Left ventricle myocardium inferior (tissue), 1 donor: ENCODE measurements around the gene STARD3. TPM values are rescaled to one million over a fixed set of nuclear protein-coding genes. Genes with fewer than 3 reads are reported as not detected.

Experiments used
- DNase-seq: peaks from one replicate; pipeline ENCODE4 v3.0.0-alpha.2; 2020
- H3K27ac ChIP-seq: fragments of 200-600 bp; replicated peaks from 2 replicates; pipeline ENCODE4 v1.8.0; 2021
- H3K27me3 ChIP-seq: fragments of 200-600 bp; 2 replicates; pipeline ENCODE4 v1.8.0; 2021; ENCODE audit warnings: low read depth
- H3K36me3 ChIP-seq: fragments of 200-600 bp; 2 replicates; pipeline ENCODE4 v1.8.0; 2021
- H3K4me1 ChIP-seq: fragments of 200-600 bp; 2 replicates; pipeline ENCODE4 v1.8.0; 2021
- H3K4me3 ChIP-seq: fragments of 200-600 bp; 2 replicates; pipeline ENCODE4 v1.8.0; 2021; ENCODE audit warnings: mild to moderate bottlenecking, moderate library complexity
- H3K9me3 ChIP-seq: fragments of 200-600 bp; replicated peaks from 2 replicates; pipeline ENCODE4 v1.8.0; 2021
- intact Hi-C: fragments of 100-400 bp; cut with micrococcal nuclease; formaldehyde crosslinking; loops from one replicate; pipeline ENCODE4 v1.11.0; 2022
- total RNA-seq: library from RNA; stranded (reverse); fragmentation: NEBNext Ultra II Directional; extraction: Animal tissue kit (Norgen Biotek cat#: 25700); gene quantifications from one replicate; pipeline ENCODE4 v1.2.1, GENCODE V29; 2021
- TF ChIP-seq, protein P1 (sequence below): fragments of 200-600 bp; IDR thresholded peaks from 2 replicates; pipeline ENCODE4 v1.8.0; 2021; ENCODE audit warnings: antibody characterized with exemption, mild to moderate bottlenecking, borderline replicate concordance
- donor health status: DM: no; HTN: yes; CAD: no; lungs with severe emphysema.

Gene STARD3
- total RNA-seq, 1 donor from 2014 or later, result 15.7 TPM

DNA sequence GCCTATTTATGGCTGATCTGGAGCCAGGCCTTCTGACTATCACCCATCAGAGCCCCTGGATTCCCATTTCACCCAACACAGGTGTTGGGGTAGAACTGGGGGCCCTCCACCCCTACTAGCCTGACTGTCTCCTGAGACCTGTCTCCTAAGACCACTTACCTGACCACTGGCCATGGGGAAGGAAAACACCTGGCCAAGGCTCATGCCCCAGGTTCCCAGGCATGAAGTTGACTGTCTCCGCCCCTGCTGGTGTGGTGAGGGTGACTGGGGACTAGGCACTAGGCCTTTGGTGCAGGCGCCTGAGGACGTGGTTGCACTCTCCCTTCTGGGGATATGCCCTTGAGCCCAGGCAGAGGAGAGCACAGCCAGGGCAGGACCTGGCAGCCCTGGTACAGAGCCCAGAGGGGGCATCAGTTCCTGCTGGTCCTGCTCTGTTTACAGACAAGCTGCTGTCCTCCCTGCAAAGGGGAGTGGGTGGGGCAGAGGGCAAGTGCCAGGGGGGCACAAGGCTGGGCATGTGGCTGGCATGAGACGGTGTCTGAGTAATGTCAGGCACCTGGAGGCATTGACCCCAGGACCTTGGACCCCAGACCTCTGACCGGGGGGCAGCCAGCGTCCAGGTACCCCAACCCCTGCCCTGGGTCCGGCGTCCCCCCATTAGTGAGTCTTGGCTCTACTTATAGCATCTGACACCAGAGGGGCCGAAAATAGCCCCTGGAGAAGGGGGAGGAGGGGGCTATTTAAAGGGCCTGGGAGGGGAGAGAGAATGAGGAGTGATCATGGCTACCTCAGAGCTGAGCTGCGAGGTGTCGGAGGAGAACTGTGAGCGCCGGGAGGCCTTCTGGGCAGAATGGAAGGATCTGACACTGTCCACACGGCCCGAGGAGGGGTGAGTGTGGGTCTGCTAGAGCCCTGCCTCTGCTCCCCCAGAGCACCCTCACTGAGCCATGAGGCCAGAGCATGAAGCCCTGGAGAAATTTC, 27.9 kb downstream of the STARD3 start, which contains the start of gene TCAP:
Gene TCAP, plus strand, starts transcription at position 769 of the 981 bp plus-strand sequence. Its CDS starts 11 bp downstream, at position 780.
- peaks cover 97% of the 10 kb centered on the region for H3K4me1 ChIP-seq
- no peaks in the 10 kb centered on the region for H3K9me3 ChIP-seq
- peak; percentile 69 for DNase-seq

DNA sequence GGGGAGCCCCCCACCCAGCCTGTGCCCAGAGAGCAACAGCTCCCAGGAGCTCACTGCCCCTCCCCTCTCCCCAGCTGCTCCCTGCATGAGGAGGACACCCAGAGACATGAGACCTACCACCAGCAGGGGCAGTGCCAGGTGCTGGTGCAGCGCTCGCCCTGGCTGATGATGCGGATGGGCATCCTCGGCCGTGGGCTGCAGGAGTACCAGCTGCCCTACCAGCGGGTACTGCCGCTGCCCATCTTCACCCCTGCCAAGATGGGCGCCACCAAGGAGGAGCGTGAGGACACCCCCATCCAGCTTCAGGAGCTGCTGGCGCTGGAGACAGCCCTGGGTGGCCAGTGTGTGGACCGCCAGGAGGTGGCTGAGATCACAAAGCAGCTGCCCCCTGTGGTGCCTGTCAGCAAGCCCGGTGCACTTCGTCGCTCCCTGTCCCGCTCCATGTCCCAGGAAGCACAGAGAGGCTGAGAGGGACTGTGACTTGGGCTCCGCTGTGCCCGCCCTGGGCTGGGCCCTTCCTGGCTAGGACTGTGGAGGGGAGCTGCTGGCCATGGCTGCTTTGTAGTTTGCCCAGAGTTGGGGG, 28.8 kb downstream of the STARD3 start:
- H3K4me3 ChIP-seq, result peak overlapping the region; percentile 76
- TF ChIP-seq, protein P1, sequence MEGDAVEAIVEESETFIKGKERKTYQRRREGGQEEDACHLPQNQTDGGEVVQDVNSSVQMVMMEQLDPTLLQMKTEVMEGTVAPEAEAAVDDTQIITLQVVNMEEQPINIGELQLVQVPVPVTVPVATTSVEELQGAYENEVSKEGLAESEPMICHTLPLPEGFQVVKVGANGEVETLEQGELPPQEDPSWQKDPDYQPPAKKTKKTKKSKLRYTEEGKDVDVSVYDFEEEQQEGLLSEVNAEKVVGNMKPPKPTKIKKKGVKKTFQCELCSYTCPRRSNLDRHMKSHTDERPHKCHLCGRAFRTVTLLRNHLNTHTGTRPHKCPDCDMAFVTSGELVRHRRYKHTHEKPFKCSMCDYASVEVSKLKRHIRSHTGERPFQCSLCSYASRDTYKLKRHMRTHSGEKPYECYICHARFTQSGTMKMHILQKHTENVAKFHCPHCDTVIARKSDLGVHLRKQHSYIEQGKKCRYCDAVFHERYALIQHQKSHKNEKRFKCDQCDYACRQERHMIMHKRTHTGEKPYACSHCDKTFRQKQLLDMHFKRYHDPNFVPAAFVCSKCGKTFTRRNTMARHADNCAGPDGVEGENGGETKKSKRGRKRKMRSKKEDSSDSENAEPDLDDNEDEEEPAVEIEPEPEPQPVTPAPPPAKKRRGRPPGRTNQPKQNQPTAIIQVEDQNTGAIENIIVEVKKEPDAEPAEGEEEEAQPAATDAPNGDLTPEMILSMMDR, result peak; percentile 17
- H3K36me3 ChIP-seq, result peaks cover 2% of the 10 kb centered on the region
- peaks cover 42% of the 10 kb centered on the region for H3K27me3 ChIP-seq
- no peak for DNase-seq
- H3K9me3 ChIP-seq, result no peaks in the 10 kb centered on the region
- peaks cover 97% of the 10 kb centered on the region for H3K4me1 ChIP-seq
- H3K27ac ChIP-seq, result peak overlapping the region; percentile 97
- intact Hi-C loops, result no loop called here

More for the DNA sequence above, 27.9 kb downstream of the STARD3 start, which contains the start of gene TCAP:
- intact Hi-C loops, result no loop called here
- TF ChIP-seq, protein P1, result peak; percentile 8
- H3K27ac ChIP-seq, result peak within 1 kb of the TSS; percentile 97
- peaks cover 35% of the 10 kb centered on the region for H3K27me3 ChIP-seq
- H3K4me3 ChIP-seq, result peak within 1 kb of the TSS; percentile 76
- H3K36me3 ChIP-seq, result peaks cover 3% of the 10 kb centered on the region

DNA sequence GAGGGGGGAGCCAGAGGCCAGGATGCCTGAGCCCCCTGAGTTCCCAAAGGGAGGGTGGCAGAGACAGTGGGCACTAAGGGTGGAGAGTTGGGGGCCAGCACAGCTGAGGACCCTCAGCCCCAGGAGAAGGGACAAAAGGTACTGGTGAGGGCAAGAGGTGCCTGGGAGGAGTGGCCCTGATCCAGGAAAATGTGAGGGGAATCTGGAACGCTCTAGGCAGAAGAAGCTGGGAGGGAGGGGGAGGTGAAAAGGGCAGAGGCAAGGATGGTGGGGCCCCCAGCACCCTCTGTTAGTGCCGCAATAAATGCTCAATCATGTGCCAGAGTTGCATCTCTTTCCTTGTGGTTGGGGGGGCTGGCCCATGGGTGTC, 29.3 kb downstream of the STARD3 start:
- peaks cover 42% of the 10 kb centered on the region for H3K27me3 ChIP-seq
- H3K4me3 ChIP-seq, result peak overlapping the region; percentile 76

DNA sequence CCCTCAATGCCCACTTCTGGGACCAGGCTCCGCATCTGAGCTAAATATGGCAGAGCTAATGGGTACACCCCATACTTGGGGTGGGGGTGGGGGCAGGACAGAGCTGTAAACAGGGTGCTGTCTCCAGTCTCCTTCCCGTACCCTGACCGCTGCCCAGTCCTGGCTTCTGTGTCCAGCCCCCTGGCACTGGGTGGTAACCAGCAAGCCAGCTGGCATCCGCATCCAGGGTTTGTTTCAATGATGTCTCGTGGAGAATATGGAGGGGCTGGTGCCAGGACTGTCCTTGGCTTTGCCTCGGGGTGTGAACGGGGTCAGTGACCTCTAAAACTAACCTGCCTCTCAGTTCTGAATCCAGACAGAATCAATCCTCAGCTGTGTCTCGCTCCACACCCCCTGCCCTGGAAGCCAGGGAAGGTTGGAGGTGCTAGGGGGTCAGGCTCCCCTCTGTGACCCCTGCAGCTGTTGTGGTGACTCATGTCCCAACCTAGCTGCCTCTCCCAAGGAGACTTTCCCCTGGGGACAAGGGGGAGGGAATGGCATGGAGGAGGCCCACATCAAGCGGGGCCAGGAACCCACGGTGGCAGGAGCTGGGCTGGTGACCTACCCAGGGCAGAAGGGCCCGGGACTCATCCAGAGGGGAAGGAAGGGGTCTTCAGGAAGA, 29.8 kb downstream of the STARD3 start:
- peak overlapping the region; percentile 76 for H3K4me3 ChIP-seq
- no peaks in the 10 kb centered on the region for H3K9me3 ChIP-seq
- peak; percentile 85 for DNase-seq
- H3K27ac ChIP-seq, result peak overlapping the region; percentile 97
- peaks cover 97% of the 10 kb centered on the region for H3K4me1 ChIP-seq
- TF ChIP-seq, protein P1, result no peak
- intact Hi-C loops, result no loop called here
- no peaks in the 10 kb centered on the region for H3K36me3 ChIP-seq
- peaks cover 42% of the 10 kb centered on the region for H3K27me3 ChIP-seq

More for the DNA sequence above, 29.3 kb downstream of the STARD3 start:
- intact Hi-C loops, result no loop called here
- DNase-seq, result peak; percentile 32
- Histone ChIP-seq H3K36me3 (no peaks in the 10 kb centered on the region), H3K4me1 (peaks cover 97% of the 10 kb centered on the region), H3K9me3 (no peaks in the 10 kb centered on the region), H3K27ac (peak overlapping the region; percentile 97)
- TF ChIP-seq, protein P1, result no peak

DNA sequence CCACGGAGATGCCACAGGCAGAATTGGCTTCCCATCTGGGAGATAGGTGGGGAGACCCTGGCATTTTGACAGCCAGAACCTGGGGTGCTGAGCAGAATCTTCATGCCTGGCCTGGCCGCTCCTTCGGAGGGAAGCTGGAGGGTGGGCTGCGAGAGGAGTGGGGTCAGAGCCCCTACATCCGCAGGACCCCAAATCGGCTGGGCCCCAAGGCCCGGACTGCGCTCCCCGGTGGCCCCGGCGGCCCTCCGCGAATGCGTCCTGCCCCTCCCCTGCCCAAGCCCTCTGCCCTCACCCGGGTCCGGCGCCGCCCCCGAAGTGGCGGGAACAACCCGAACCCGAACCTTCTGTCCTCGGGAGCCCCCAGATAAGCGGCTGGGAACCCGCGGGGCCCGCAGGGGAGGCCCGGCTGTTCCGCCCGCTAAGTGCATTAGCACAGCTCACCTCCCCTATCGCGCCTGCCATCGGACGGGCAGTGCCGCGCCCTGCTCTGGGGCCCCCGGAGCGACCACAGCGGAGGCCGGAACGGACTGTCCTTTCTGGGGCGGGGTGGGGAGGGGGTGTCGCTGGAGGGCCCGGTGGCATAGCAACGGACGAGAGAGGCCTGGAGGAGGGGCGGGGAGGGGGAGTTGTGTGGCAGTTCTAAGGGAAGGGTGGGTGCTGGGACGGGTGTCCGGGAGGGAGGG, 30.5 kb downstream of the STARD3 start:
- DNase-seq, result peak; percentile 66
- H3K27ac ChIP-seq, result peak overlapping the region; percentile 97
- no peaks in the 10 kb centered on the region for H3K36me3 ChIP-seq
- intact Hi-C loops, result no loop called here
- H3K9me3 ChIP-seq, result no peaks in the 10 kb centered on the region
- peaks cover 42% of the 10 kb centered on the region for H3K27me3 ChIP-seq
- peaks cover 97% of the 10 kb centered on the region for H3K4me1 ChIP-seq
- TF ChIP-seq, protein P1, result no peak
- peak overlapping the region; percentile 76 for H3K4me3 ChIP-seq
